Stomach (tissue), 9 donors: ENCODE data around the gene SLC6A20. TPM values are rescaled to one million over a fixed set of nuclear protein-coding genes. Genes with fewer than 3 reads are reported as not detected.

Source experiments
- DNase-seq, 2 donors: peaks; one replicate each; pipeline versions ENCODE4 v3.0.0 to v3.0.0-alpha.2; 2013 to 2019
- H3K27ac ChIP-seq, 5 donors: fragments of 200-600 bp in 4 of 5; sonication (generic) in 4 of 5; one replicate each; pipeline ENCODE4 v1.5.1; 2013 to 2019; ENCODE audit warnings: mild to moderate bottlenecking in 1 of 5, moderate library complexity in 1 of 5
- H3K27me3 ChIP-seq, 3 donors: fragments of 200-600 bp; sonication (generic); one replicate each; pipeline ENCODE4 v1.5.1; 2017 to 2019; ENCODE audit warnings: mixed run types in 1 of 3
- H3K36me3 ChIP-seq, 4 donors: fragments of 200-600 bp; sonication (generic); 1 replicate in 3 of 4; 2 replicates in 1 of 4; pipeline ENCODE4 v1.5.1; 2016 to 2019
- H3K4me1 ChIP-seq, 4 donors: fragments of 200-600 bp; sonication (generic); one replicate each; pipeline ENCODE4 v1.5.1; 2016 to 2019
- H3K4me3 ChIP-seq, 4 donors: fragments of 200-600 bp; sonication (generic) in 3 of 4; one replicate each; pipeline ENCODE4 v1.5.1; 2016 to 2019; ENCODE audit warnings: mild to moderate bottlenecking in 1 of 4
- H3K9me3 ChIP-seq, 4 donors: fragments of 200-600 bp; sonication (generic); one replicate each; pipeline ENCODE4 v1.5.1; 2016 to 2019
- CTCF ChIP-seq, 7 experiments: fragments of 450-650 bp in 4 of 7; fragments of 200-600 bp in 3 of 7; sonication (generic) in 3 of 7; IDR thresholded peaks; one replicate each; pipeline ENCODE4 v1.5.1; 2016 to 2019; ENCODE audit warnings: antibody characterized with exemption in 7 of 7, control low read depth in 2 of 7, mild to moderate bottlenecking in 1 of 7
- EP300 ChIP-seq: sonication (generic); formaldehyde crosslinking; IDR thresholded peaks from one replicate; pipeline ENCODE4 v1.6.1; 2017; ENCODE audit warnings: antibody characterized with exemption
- POLR2A ChIP-seq, 4 donors: fragments of 450-650 bp; IDR thresholded peaks; one replicate each; pipeline ENCODE4 v1.6.1; 2016; ENCODE audit warnings: antibody characterized with exemption in 4 of 4, control low read depth in 2 of 4, mild to moderate bottlenecking in 1 of 4, moderate library complexity in 1 of 4
- POLR2AphosphoS5 ChIP-seq, 3 donors: sonication (generic); formaldehyde crosslinking; IDR thresholded peaks; one replicate each; pipeline ENCODE4 v1.6.1; 2016; ENCODE audit warnings: antibody characterized with exemption in 3 of 3
- WGBS, 5 donors: extraction: QIAGEN DNeasy Blood & Tissue Kit in 3 of 5; methylation state at CpG; one replicate each; pipeline versions ENCODE4 v1.1.5 to v1.1.7; 2013 to 2018; 5-methylcytosine and 5-hydroxymethylcytosine counted together
- intact Hi-C: fragments of 100-400 bp; cut with DNase I; formaldehyde crosslinking; loops from one replicate; pipeline ENCODE4 v1.15.1; 2023; ENCODE audit warnings: low total_unique reads
- polyA plus RNA-seq, 3 donors: library from polyadenylated mRNA; stranded (reverse); fragments of 200-250 nt; gene quantifications; one replicate each; pipeline ENCODE4 v1.2.3, GENCODE V29; 2013
- total RNA-seq, 5 donors: library from RNA; depleted of rRNA; stranded (reverse); fragments of >200 nt; gene quantifications; one replicate each; pipeline versions ENCODE4 v1.1.0 to v1.2.3, GENCODE V29; 2014 to 2016
- donor health status: healthy with polysubstance abuse.
- donor health status: Bipolar disorder and iron deficiency.
- donor health status: healthy.

SLC6A20 gene
- total and polyA plus RNA-seq, 8 donors, result 0.10 to 2.6 (median 0.58) TPM; not detected in 3

GRCh38 chr3:45729614-45730013 lies 66.7 kb downstream of the SLC6A20 start:
- no peak for DNase-seq
- no peak for TF ChIP-seq EP300
- TF ChIP-seq CTCF (IDR thresholded peaks at IDR 0.05), result no peak
- no peak for TF ChIP-seq POLR2AphosphoS5 (IDR thresholded peaks at IDR 0.05)
- TF ChIP-seq POLR2A (IDR thresholded peaks at IDR 0.05), result no peak
- Histone ChIP-seq H3K27ac (no peak overlapping the region), H3K4me1 (no peaks in the 10 kb centered on the region), H3K27me3 (no peaks in the 10 kb centered on the region), H3K36me3 (peaks cover 22 to 85% (median 76%) of the 10 kb centered on the region in 4 donors), H3K9me3 (no peaks in the 10 kb centered on the region), H3K4me3 (no peak overlapping the region)
- 84 to 100% (median 98%) methylated on average over 2 of the region's 2 CpGs for WGBS, 5 donors
- intact Hi-C loops, result no loop called here

GRCh38 chr3:45724911-45725310 lies 71.4 kb downstream of the SLC6A20 start:
- H3K27me3 ChIP-seq, result no peaks in the 10 kb centered on the region
- no peak overlapping the region for H3K27ac ChIP-seq
- peaks cover 0 to 8% (median 7%) of the 10 kb centered on the region in 4 donors for H3K4me1 ChIP-seq
- TF ChIP-seq EP300, result no peak
- TF ChIP-seq POLR2A (IDR thresholded peaks at IDR 0.05), result no peak
- no peak for TF ChIP-seq POLR2AphosphoS5 (IDR thresholded peaks at IDR 0.05)
- TF ChIP-seq CTCF (IDR thresholded peaks at IDR 0.05), result no peak
- H3K36me3 ChIP-seq, result peaks cover 13 to 69% (median 60%) of the 10 kb centered on the region in 4 donors
- intact Hi-C loops, result no loop called here
- DNase-seq, result no peak
- H3K4me3 ChIP-seq, result no peak overlapping the region
- 84 to 96% (median 90%) methylated on average over 3 of the region's 3 CpGs for WGBS, 5 donors
- H3K9me3 ChIP-seq, result no peaks in the 10 kb centered on the region

GRCh38 chr3:45719655-45720487 lies 76.5 kb downstream of the SLC6A20 start:
- Histone ChIP-seq H3K4me1 (peaks cover 0 to 21% (median 15%) of the 10 kb centered on the region in 4 donors), H3K36me3 (peaks cover 13 to 63% (median 57%) of the 10 kb centered on the region in 4 donors), H3K9me3 (no peaks in the 10 kb centered on the region), H3K27me3 (no peaks in the 10 kb centered on the region), H3K27ac (no peak overlapping the region), H3K4me3 (no peak overlapping the region)
- WGBS, 5 donors, result 21 to 46% (median 28%) methylated on average over 3 of the region's 3 CpGs
- intact Hi-C loops, result no loop called here
- TF ChIP-seq POLR2AphosphoS5 (IDR thresholded peaks at IDR 0.05) (no peak), POLR2A (IDR thresholded peaks at IDR 0.05) (no peak), EP300 (no peak), CTCF (IDR thresholded peaks at IDR 0.05) (no peak)
- DNase-seq, result peak in 1 of 2 donors; percentile 40

- Histone ChIP-seq H3K9me3 (no peaks in the 10 kb centered on the region), H3K36me3 (peaks cover under 1 to 66% (median 56%) of the 10 kb centered on the region in 4 donors), H3K27me3 (no peaks in the 10 kb centered on the region), H3K27ac (no peak overlapping the region), H3K4me3 (no peak overlapping the region), H3K4me1 (peaks cover 0 to 21% (median 15%) of the 10 kb centered on the region in 4 donors)
- TF ChIP-seq EP300, result no peak
- no peak for TF ChIP-seq POLR2A (IDR thresholded peaks at IDR 0.05)
- TF ChIP-seq POLR2AphosphoS5 (IDR thresholded peaks at IDR 0.05), result no peak
- TF ChIP-seq CTCF (IDR thresholded peaks at IDR 0.05), result no peak
- whole genome bisulfite sequencing, 5 donors, result 83 to 97% (median 96%) methylated on average over 3 of the region's 3 CpGs
- intact Hi-C loops, result no loop called here
- DNase-seq, result no peak
Measured at GRCh38 chr3:45716790-45717336, 79.5 kb downstream of the SLC6A20 start.
